Gastroesophageal sphincter (tissue), 3 donors: ENCODE results near the gene DYRK3.

Source experiments
- EP300 ChIP-seq: sonication (generic); formaldehyde crosslinking; IDR thresholded peaks from one replicate; pipeline ENCODE4 v1.6.1; 2017; ENCODE audit warnings: antibody characterized with exemption, mild to moderate bottlenecking
- POLR2A ChIP-seq, 2 donors: fragments of 450-650 bp; IDR thresholded peaks; one replicate each; pipeline ENCODE4 v1.6.1; 2017; ENCODE audit warnings: antibody characterized with exemption in 2 of 2, mild to moderate bottlenecking in 2 of 2, moderate library complexity in 1 of 2
- POLR2AphosphoS5 ChIP-seq: sonication (generic); formaldehyde crosslinking; IDR thresholded peaks from one replicate; pipeline ENCODE4 v1.6.1; 2017; ENCODE audit warnings: antibody characterized with exemption
- TF ChIP-seq, protein P1 (sequence below), 4 experiments: fragments of 200-600 bp in 2 of 4; fragments of 450-650 bp in 2 of 4; sonication (generic) in 1 of 4; IDR thresholded peaks; one replicate each; pipeline ENCODE4 v1.5.1; 2017 to 2019; ENCODE audit warnings: antibody characterized with exemption in 4 of 4, mild to moderate bottlenecking in 2 of 4, moderate library complexity in 2 of 4

DNA sequence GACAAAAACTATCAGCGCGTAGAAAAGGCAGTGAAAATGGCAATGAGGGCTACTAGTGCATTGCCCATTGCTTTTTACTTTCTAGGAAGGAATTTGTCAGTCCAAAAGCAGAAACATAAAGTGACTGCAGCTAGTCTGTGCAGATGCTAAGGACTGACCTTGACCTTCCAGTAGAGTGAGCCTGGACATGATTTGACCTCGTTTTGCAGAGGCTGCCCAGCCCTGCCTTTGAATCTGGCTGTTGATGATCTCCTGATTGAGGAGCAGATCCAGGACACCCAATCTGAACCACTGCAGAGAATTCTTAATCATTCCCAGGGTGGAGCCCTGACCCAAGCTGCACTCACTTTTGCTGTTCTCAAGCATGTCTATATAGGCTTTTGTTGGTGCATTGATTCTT lies 21.6 kb downstream of the DYRK3 start:
- TF ChIP-seq, protein P1, sequence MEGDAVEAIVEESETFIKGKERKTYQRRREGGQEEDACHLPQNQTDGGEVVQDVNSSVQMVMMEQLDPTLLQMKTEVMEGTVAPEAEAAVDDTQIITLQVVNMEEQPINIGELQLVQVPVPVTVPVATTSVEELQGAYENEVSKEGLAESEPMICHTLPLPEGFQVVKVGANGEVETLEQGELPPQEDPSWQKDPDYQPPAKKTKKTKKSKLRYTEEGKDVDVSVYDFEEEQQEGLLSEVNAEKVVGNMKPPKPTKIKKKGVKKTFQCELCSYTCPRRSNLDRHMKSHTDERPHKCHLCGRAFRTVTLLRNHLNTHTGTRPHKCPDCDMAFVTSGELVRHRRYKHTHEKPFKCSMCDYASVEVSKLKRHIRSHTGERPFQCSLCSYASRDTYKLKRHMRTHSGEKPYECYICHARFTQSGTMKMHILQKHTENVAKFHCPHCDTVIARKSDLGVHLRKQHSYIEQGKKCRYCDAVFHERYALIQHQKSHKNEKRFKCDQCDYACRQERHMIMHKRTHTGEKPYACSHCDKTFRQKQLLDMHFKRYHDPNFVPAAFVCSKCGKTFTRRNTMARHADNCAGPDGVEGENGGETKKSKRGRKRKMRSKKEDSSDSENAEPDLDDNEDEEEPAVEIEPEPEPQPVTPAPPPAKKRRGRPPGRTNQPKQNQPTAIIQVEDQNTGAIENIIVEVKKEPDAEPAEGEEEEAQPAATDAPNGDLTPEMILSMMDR (IDR thresholded peaks at IDR 0.05): no peak
- TF ChIP-seq EP300 (no peak), POLR2AphosphoS5 (no peak), POLR2A (IDR thresholded peaks at IDR 0.05) (no peak)
